Type B pancreatic cell (in vitro differentiated cells): Measurements from ENCODE around the gene TAB2. TPM values are rescaled to one million over a fixed set of nuclear protein-coding genes. Genes with fewer than 3 reads are reported as not detected.

Experiments
- DNase-seq: peaks from one replicate; pipeline ENCODE4 v3.0.0; 2021; ENCODE audit warnings: mixed read lengths; ENCODE audit not compliant: unreplicated experiment; ENCODE audit errors: extremely low spot score
- H3K27ac Mint-ChIP-seq: 2 replicates; pipeline ENCODE4 v1.8.0; 2021; ENCODE audit warnings: mild to moderate bottlenecking, mixed read lengths
- H3K27me3 Mint-ChIP-seq: 2 replicates; pipeline ENCODE4 v1.8.0; 2021; ENCODE audit warnings: mixed read lengths
- H3K36me3 Mint-ChIP-seq: 2 replicates; pipeline ENCODE4 v1.8.0; 2021; ENCODE audit warnings: mixed read lengths
- H3K4me1 Mint-ChIP-seq: one replicate; pipeline ENCODE4 v1.8.0; 2021; ENCODE audit warnings: mixed read lengths; ENCODE audit not compliant: unreplicated experiment
- H3K4me3 Mint-ChIP-seq: 2 replicates; pipeline ENCODE4 v1.8.0; 2021; ENCODE audit warnings: mild to moderate bottlenecking, mixed read lengths
- H3K9me3 Mint-ChIP-seq: 2 replicates; pipeline ENCODE4 v1.8.0; 2021; ENCODE audit warnings: mixed read lengths
- total RNA-seq: library from RNA; stranded (reverse); gene quantifications from 2 replicates; pipeline ENCODE4 v1.2.1, GENCODE V29; 2021; ENCODE audit warnings: low replicate concordance
- TF ChIP-seq, protein P1 (sequence below): fragments of 200-600 bp; sonication (generic); conservative IDR thresholded peaks from 2 replicates; pipeline ENCODE4 v1.5.0; 2021; ENCODE audit warnings: antibody characterized with exemption, mild to moderate bottlenecking

Gene TAB2
- total RNA-seq, 1 donor from 2014 or later: 58.7 TPM

DNA sequence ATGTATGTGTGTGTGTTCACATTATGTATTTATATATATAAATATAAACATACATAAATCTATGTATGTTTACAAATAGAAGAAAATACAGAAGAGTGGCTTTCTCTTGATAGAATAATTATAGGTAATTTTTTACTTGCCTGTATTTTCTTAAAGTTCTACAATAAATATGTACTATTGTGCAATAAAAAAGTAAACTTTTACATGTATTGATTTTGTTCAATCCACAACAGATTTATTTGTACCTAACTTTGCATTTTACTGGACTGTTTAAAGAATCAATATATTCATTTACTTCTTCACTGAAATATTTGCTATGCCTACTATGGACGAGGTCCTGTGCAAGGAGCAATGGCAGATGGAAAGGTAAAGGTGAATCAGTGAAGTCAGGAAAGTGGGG lies 14.0 kb upstream of the TAB2 start:
- H3K4me3 Mint-ChIP-seq: no peak overlapping the region

DNA sequence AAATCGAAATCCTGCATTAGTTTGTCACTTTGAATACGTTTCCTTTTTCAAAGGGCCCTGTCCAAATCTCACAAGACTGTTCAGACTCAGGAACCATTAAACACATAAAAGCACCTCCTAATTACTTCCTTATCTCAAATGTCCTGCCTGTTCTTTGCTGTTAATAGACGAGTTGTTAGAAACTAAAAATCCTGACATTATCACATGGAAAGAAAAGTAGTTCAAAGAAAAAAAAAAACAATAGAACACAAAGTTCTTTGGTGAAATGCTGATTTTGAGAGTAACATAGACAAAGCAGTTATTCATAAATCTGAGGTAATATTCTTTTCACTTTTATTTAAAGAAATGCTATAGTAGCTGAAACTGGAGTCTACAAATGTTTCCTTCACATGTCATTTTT lies 12.1 kb upstream of the TAB2 start:
- no peaks in the 10 kb centered on the region for H3K36me3 Mint-ChIP-seq
- H3K27ac Mint-ChIP-seq: no peak overlapping the region
- no peaks in the 10 kb centered on the region for H3K9me3 Mint-ChIP-seq

More for the DNA sequence above, 14.0 kb upstream of the TAB2 start:
- H3K36me3 Mint-ChIP-seq: no peaks in the 10 kb centered on the region
- TF ChIP-seq, protein P1, sequence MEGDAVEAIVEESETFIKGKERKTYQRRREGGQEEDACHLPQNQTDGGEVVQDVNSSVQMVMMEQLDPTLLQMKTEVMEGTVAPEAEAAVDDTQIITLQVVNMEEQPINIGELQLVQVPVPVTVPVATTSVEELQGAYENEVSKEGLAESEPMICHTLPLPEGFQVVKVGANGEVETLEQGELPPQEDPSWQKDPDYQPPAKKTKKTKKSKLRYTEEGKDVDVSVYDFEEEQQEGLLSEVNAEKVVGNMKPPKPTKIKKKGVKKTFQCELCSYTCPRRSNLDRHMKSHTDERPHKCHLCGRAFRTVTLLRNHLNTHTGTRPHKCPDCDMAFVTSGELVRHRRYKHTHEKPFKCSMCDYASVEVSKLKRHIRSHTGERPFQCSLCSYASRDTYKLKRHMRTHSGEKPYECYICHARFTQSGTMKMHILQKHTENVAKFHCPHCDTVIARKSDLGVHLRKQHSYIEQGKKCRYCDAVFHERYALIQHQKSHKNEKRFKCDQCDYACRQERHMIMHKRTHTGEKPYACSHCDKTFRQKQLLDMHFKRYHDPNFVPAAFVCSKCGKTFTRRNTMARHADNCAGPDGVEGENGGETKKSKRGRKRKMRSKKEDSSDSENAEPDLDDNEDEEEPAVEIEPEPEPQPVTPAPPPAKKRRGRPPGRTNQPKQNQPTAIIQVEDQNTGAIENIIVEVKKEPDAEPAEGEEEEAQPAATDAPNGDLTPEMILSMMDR: no peak
- H3K27ac Mint-ChIP-seq: no peak overlapping the region
- H3K4me1 Mint-ChIP-seq: peaks cover 5% of the 10 kb centered on the region
- H3K9me3 Mint-ChIP-seq: no peaks in the 10 kb centered on the region
- DNase-seq: no peak
- no peaks in the 10 kb centered on the region for H3K27me3 Mint-ChIP-seq

DNA sequence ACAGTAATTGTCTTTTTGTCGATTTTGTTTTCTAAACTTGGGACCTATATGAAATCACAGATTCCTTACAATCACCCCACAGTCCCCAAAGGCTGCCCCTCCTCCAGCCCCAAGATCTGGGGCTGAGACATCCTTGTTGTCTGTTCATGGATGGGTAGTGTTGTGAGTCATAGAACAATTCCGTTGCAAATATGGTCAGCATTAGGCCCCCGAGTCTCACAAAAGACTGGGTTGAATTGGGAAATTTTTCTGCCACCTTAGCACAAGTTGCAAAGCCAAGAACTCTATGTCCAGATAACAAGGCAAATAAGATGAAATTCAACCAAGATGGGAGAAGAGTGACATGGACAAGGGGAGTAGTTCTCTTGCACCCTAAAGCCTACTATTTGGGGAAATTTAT lies 10.5 kb upstream of the TAB2 start:
- TF ChIP-seq, protein P1: no peak
- no peaks in the 10 kb centered on the region for H3K9me3 Mint-ChIP-seq
- H3K27me3 Mint-ChIP-seq: no peaks in the 10 kb centered on the region
- H3K36me3 Mint-ChIP-seq: no peaks in the 10 kb centered on the region
- H3K27ac Mint-ChIP-seq: no peak overlapping the region
- H3K4me3 Mint-ChIP-seq: no peak overlapping the region
- DNase-seq: no peak
- H3K4me1 Mint-ChIP-seq: peaks cover 5% of the 10 kb centered on the region

More for the DNA sequence above, 12.1 kb upstream of the TAB2 start:
- no peak for DNase-seq
- Mint-ChIP-seq H3K4me3 (no peak overlapping the region), H3K27me3 (no peaks in the 10 kb centered on the region), H3K4me1 (peaks cover 5% of the 10 kb centered on the region)
- TF ChIP-seq, protein P1: no peak

DNA sequence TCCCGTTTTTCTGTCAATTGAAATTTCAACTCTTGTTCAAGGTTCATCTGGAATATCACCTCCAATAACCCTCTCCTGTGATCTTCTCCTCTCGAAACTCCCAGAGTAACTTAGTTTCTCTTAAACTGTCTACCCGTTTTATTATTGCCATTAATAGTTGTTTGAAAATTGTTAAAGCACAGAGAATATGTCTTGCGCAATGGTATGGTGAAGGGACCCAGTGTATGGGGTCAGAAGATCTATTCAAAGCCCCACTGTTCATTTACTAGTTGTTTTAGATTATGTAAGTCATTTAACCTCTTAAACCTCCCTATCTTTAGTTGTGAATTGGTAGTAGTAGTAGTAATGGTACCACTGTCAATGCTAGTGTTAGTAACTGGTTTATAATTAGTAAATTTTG lies 6.2 kb upstream of the TAB2 start:
- Mint-ChIP-seq H3K27me3 (no peaks in the 10 kb centered on the region), H3K27ac (no peak overlapping the region), H3K36me3 (no peaks in the 10 kb centered on the region), H3K4me1 (no peaks in the 10 kb centered on the region), H3K4me3 (no peak overlapping the region), H3K9me3 (no peaks in the 10 kb centered on the region)
- DNase-seq: no peak
- TF ChIP-seq, protein P1: no peak

DNA sequence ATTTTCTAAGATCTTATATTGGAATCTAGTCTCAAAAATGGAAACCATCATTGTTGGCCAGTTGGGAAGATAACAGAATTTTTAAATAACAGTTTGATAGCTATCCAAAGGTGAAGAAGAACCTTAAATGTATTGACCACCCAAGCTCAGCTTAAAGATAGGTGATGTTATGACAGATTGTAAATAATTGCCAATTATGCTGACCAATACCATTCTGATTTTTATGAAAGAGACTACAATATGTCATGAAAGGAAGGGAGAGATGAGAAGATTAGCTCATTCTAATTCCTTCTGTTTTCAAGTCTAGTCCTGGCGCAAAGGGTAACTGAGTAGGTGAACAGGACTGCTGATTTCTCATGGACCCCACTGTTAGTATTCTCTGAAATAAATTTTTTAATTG lies 5.7 kb upstream of the TAB2 start:
- TF ChIP-seq, protein P1: no peak
- H3K27ac Mint-ChIP-seq: no peak overlapping the region
- no peaks in the 10 kb centered on the region for H3K9me3 Mint-ChIP-seq
- no peak overlapping the region for H3K4me3 Mint-ChIP-seq
- DNase-seq: no peak
- no peaks in the 10 kb centered on the region for H3K36me3 Mint-ChIP-seq
- H3K27me3 Mint-ChIP-seq: no peaks in the 10 kb centered on the region
- H3K4me1 Mint-ChIP-seq: no peaks in the 10 kb centered on the region

DNA sequence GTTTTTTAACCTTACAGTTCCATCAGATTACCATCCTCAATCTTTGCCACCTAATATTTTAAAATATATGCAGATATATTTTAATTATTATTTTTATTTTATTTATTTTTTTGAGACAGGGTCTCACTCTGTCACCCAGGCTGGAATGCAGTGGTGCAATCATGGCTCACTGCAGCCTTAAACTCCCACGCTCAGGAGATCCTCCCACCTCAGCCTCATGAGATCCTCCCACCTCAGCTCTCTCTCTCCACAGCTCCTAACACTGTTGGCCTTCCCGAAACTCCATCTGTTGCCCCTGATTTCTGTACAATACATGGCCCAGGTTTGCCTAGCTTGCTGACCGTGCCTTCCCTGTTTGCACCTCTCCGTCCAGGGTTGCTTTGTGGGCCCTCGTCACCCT lies 4.4 kb upstream of the TAB2 start:
- Mint-ChIP-seq H3K9me3 (no peaks in the 10 kb centered on the region), H3K4me1 (no peaks in the 10 kb centered on the region), H3K27ac (no peak overlapping the region), H3K36me3 (no peaks in the 10 kb centered on the region), H3K27me3 (no peaks in the 10 kb centered on the region), H3K4me3 (no peak overlapping the region)
- DNase-seq: no peak
- TF ChIP-seq, protein P1: no peak
